K562 (cell line): Measurements from ENCODE around the gene GLIS1.

Source experiments
- CCAR2 ChIP-seq: fragments of 200-400 bp; formaldehyde crosslinking; IDR thresholded peaks from 2 replicates; pipeline ENCODE4 v1.6.1; 2017; ENCODE audit warnings: mild to moderate bottlenecking, low read depth, low read length
- CTCF ChIP-seq, 3 experiments: IDR thresholded peaks in 2 of 3; conservative IDR thresholded peaks in 1 of 3; 2 replicates each; pipeline ENCODE4 v1.5.1; 2011 to 2012; ENCODE audit warnings: low read length in 3 of 3, mild to moderate bottlenecking in 3 of 3, control low read depth in 2 of 3, improper control_type of control experiment in 1 of 3, inconsistent platforms in 1 of 3, low read depth in 1 of 3, mixed read lengths in 1 of 3, moderate library complexity in 1 of 3; ENCODE audit not compliant: insufficient read depth in 2 of 3
- FOXA1 ChIP-seq: fragments of 450-650 bp; IDR thresholded peaks from 2 replicates; pipeline ENCODE4 v1.6.1; 2016; ENCODE audit warnings: mild to moderate bottlenecking, borderline replicate concordance
- KAT2B ChIP-seq: IDR thresholded peaks from one replicate; pipeline ENCODE4 v1.6.1; 2012; ENCODE audit warnings: low read depth, mild to moderate bottlenecking, control low read depth, inconsistent platforms, low read length, moderate library complexity
- MXI1 ChIP-seq: IDR thresholded peaks from 2 replicates; pipeline ENCODE4 v1.6.1; 2011; ENCODE audit warnings: low read depth, mild to moderate bottlenecking, improper control_type of control experiment, low read length
- POLR2A ChIP-seq: fragments of 450-650 bp; conservative IDR thresholded peaks from 2 replicates; pipeline ENCODE4 v1.6.1; 2016
- REST ChIP-seq, 2 experiments: fragments of 450-650 bp; formaldehyde crosslinking in 1 of 2; IDR thresholded peaks; 2 replicates each; pipeline versions ENCODE4 v1.4.0 to v1.6.1; 2014 to 2020; ENCODE audit warnings: mild to moderate bottlenecking in 2 of 2, borderline replicate concordance in 1 of 2, low read depth in 1 of 2
- USF1 ChIP-seq: sonication (generic); formaldehyde crosslinking; IDR thresholded peaks from 2 replicates; pipeline ENCODE4 v1.9.0; 2022; ENCODE audit warnings: mild to moderate bottlenecking, missing genetic modification reagents
- ZC3H11A ChIP-seq: IDR thresholded peaks from 2 replicates; pipeline ENCODE4 v1.6.1; 2012; ENCODE audit warnings: low read depth, low read length, improper control_type of control experiment
- ZNF121 ChIP-seq: sonication (generic); formaldehyde crosslinking; conservative IDR thresholded peaks from 2 replicates; pipeline ENCODE4 v1.8.0; 2022; ENCODE audit warnings: missing genetic modification reagents
- ZNF354B ChIP-seq: fragments of 250-450 bp; sonication (Bioruptor Pico); IDR thresholded peaks from 2 replicates; pipeline ENCODE4 v1.4.0; 2020
- ZNF785 ChIP-seq: fragments of 250-450 bp; sonication (Bioruptor Pico); IDR thresholded peaks from 2 replicates; pipeline ENCODE4 v1.4.0; 2020; ENCODE audit warnings: mild to moderate bottlenecking

GRCh38 chr1:53732912-53733317, 6.0 kb downstream of the GLIS1 start:
- TF ChIP-seq MXI1 (no peak), USF1 (no peak), CTCF (IDR thresholded peaks at IDR 0.05 in 2 of 3, conservative IDR thresholded peaks at IDR 0.05 in 1 of 3; ENCODE audit: insufficient read depth in 2 of 3, low read depth in 1 of 3, low read length in 3 of 3) (no peak), ZC3H11A (no peak), KAT2B (no peak), FOXA1 (no peak), ZNF121 (no peak), CCAR2 (no peak), ZNF785 (no peak), REST (IDR thresholded peaks at IDR 0.05; ENCODE audit: borderline replicate concordance) (no peak), REST (CRISPR knock-in tag; IDR thresholded peaks at IDR 0.05; ENCODE audit: low read depth) (no peak), ZNF354B (CRISPR knock-in tag) (no peak), POLR2A (no peak)
